ENCODE measurements around the gene HOXA4.

DNA sequence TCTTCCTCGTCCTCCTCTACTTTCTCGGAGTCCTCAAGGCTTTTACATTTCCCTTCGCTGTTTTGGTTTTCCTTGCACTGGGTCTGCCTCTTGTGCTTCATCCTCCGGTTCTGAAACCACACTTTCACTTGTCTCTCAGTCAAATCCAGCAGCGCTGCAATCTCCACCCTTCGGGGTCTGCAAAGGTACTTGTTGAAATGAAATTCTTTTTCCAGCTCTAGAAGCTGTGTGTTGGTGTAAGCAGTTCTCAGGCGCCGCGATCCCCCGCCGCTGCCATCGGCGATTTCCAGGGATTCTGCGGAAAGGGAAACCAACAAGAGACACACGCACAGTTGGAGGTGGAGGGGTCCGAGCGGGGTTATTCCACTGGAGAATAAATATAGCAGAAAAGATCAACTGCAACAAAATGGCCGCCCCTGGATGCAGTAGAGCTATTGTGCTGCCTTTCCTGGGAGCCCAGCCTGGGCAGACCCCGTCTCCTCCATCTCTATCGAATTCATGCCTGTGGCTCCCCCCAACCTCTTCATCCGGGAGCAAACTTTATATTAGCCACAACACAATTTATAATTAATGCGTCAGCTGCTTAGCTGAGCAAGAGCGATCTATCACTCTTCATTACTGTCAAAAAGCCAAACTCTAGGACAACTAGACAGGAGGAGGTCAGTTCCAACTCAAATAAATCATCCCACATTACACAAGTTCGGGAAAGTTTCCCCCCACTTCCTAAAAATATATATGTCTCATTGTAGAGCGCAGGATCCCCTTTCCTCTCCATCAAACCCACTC, 29.2 kb downstream of the HOXA4 start:
- TF ChIP-seq POLR2A (IDR thresholded peaks at IDR 0.05) (no peak), POLR2AphosphoS5 (IDR thresholded peaks at IDR 0.05) (peak in 2 of 3 donors; percentile 3 to 11), EP300 (IDR thresholded peaks at IDR 0.05) (no peak)
- TF ChIP-seq, protein P1, sequence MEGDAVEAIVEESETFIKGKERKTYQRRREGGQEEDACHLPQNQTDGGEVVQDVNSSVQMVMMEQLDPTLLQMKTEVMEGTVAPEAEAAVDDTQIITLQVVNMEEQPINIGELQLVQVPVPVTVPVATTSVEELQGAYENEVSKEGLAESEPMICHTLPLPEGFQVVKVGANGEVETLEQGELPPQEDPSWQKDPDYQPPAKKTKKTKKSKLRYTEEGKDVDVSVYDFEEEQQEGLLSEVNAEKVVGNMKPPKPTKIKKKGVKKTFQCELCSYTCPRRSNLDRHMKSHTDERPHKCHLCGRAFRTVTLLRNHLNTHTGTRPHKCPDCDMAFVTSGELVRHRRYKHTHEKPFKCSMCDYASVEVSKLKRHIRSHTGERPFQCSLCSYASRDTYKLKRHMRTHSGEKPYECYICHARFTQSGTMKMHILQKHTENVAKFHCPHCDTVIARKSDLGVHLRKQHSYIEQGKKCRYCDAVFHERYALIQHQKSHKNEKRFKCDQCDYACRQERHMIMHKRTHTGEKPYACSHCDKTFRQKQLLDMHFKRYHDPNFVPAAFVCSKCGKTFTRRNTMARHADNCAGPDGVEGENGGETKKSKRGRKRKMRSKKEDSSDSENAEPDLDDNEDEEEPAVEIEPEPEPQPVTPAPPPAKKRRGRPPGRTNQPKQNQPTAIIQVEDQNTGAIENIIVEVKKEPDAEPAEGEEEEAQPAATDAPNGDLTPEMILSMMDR (IDR thresholded peaks at IDR 0.05), result no peak
